HEK293T (cell line): ENCODE data around the gene DCDC2C.

Experiments
- BHLHE40 ChIP-seq: fragments of 450-650 bp; IDR thresholded peaks from 2 replicates; pipeline ENCODE4 v1.6.1; 2016; ENCODE audit warnings: mild to moderate bottlenecking, moderate library complexity, borderline replicate concordance
- ELF4 ChIP-seq: fragments of 450-650 bp; IDR thresholded peaks from 2 replicates; pipeline ENCODE4 v1.6.1; 2017; ENCODE audit warnings: antibody characterized with exemption
- FOXA1 ChIP-seq: fragments of 450-650 bp; IDR thresholded peaks from 2 replicates; pipeline ENCODE4 v1.6.1; 2016; ENCODE audit warnings: mild to moderate bottlenecking
- TARDBP ChIP-seq: fragments of 450-650 bp; IDR thresholded peaks from 2 replicates; pipeline ENCODE4 v1.6.1; 2016

DNA sequence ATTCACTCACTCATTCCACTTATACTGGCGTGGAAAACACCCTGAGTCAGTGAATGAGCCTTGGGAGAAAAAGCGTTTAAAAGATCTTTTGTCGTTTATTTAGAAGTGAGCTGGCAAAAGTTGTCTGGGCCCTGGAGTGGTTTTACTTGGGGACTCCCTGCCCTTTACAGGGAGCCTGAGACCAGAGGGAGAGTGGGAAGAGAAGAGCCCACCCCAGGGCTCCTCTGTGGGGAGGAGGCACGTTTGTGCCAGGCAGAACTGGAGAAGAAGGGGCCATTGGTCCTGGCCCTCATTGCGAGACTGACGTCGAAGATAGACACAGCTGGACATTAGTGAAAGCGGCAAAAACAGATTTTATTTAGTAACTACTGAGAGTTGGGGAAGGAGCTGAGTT lies 25.7 kb downstream of the DCDC2C start:
- TF ChIP-seq BHLHE40 (no peak), TARDBP (no peak), ELF4 (no peak), FOXA1 (no peak)
